ENCODE data around the gene MS4A10. TPM values are rescaled to one million over a fixed set of nuclear protein-coding genes. Genes with fewer than 3 reads are reported as not detected.
"Not testable (repeated sequence)": the region's sequence is repeated elsewhere in the genome, so short reads cannot be mapped to it uniquely, and the experiment has no call there.

The MS4A10 gene
- total RNA-seq, 2 donors from 2014 or later = not detected

- Mint-ChIP-seq H3K4me1 (no peaks in the 10 kb centered on the region), H3K36me3 (ENCODE audit: low read depth) (no peaks in the 10 kb centered on the region), H3K27me3 (peaks cover 10% of the 10 kb centered on the region), H3K4me3 (no peak overlapping the region), H3K9me3 (no peaks in the 10 kb centered on the region), H3K27ac (no peak overlapping the region)
- no peak for ATAC-seq (replicated peaks)
Observed at GRCh38 chr11:60814112-60814511, 29.0 kb downstream of the MS4A10 start.

DNA sequence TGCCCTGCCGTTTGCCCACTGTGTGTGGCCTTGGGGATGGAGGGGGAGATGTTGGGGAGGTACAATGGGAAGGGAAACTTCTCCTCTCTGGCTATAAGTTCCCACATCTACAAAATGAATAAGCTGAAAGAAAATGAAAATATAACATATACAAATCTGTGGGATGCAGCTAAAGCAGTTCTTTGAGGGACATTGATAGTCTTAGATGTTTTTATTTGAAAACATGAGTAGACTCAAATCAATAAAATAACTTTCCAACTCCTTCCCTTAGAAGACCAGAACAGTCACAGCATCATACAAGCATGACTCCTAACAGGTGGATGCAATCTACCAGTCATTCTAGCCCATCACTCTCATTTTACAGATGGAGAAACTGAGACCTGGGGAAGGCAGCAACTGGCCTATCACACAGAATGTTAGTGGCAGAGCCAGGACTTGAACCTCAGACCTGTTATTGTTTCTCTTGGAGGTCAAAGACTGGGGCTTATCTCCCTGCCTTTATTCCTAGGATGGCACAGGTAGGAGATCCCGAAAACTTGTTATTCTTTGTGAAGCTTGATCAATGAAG lies 31.5 kb downstream of the MS4A10 start:
- no peak for ATAC-seq (replicated peaks)
- no peaks in the 10 kb centered on the region for H3K9me3 Mint-ChIP-seq
- H3K27ac Mint-ChIP-seq = no peak overlapping the region
- no peaks in the 10 kb centered on the region for H3K4me1 Mint-ChIP-seq
- no peak overlapping the region for H3K4me3 Mint-ChIP-seq
- no peaks in the 10 kb centered on the region for H3K36me3 Mint-ChIP-seq (ENCODE audit: low read depth)
- peaks cover 4% of the 10 kb centered on the region for H3K27me3 Mint-ChIP-seq

GRCh38 chr11:60818057-60818456 lies 32.9 kb downstream of the MS4A10 start:
- no peak overlapping the region for H3K4me3 Mint-ChIP-seq

GRCh38 chr11:60821827-60822599 lies 36.9 kb downstream of the MS4A10 start:
- H3K4me3 Mint-ChIP-seq = no peak overlapping the region
- H3K36me3 Mint-ChIP-seq (ENCODE audit: low read depth) = no peaks in the 10 kb centered on the region
- ATAC-seq (replicated peaks) = no peak

More at GRCh38 chr11:60818057-60818456, 32.9 kb downstream of the MS4A10 start:
- no peaks in the 10 kb centered on the region for H3K9me3 Mint-ChIP-seq
- H3K27ac Mint-ChIP-seq = no peak overlapping the region
- no peaks in the 10 kb centered on the region for H3K27me3 Mint-ChIP-seq
- H3K36me3 Mint-ChIP-seq (ENCODE audit: low read depth) = no peaks in the 10 kb centered on the region
- ATAC-seq (replicated peaks) = no peak
- H3K4me1 Mint-ChIP-seq = no peaks in the 10 kb centered on the region

GRCh38 chr11:60823745-60824306 lies 38.7 kb downstream of the MS4A10 start:
- not testable (repeated sequence) for H3K27ac Mint-ChIP-seq; H3K36me3 Mint-ChIP-seq (ENCODE audit: low read depth); H3K27me3 Mint-ChIP-seq; H3K4me1 Mint-ChIP-seq; H3K9me3 Mint-ChIP-seq; H3K4me3 Mint-ChIP-seq; ATAC-seq (replicated peaks)

More at GRCh38 chr11:60821827-60822599, 36.9 kb downstream of the MS4A10 start:
- Mint-ChIP-seq H3K27ac (no peak overlapping the region), H3K4me1 (no peaks in the 10 kb centered on the region), H3K27me3 (no peaks in the 10 kb centered on the region), H3K9me3 (no peaks in the 10 kb centered on the region)

DNA sequence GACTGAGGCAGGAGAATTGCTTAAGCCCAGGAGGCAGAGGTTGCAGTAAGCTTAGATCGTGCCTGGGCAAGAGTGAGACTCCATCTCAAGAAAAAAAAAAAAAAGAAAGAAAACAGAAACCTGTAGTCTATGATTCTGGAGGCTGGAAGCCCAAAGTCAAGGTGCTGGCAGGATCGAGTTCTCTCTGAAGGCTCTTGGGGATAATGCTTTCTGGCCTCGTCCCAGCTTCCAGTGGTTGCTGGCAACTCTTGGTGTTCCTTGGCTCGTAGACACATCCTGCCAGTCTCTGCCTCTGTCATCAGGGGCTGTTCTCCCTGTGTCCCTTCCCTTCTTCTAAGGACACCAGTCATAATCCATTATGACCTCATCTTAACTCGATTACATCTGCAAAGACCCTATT lies 40.0 kb downstream of the MS4A10 start:
- ATAC-seq (replicated peaks) = no peak
- Mint-ChIP-seq H3K4me1 (no peaks in the 10 kb centered on the region), H3K9me3 (no peaks in the 10 kb centered on the region), H3K4me3 (no peak overlapping the region), H3K27me3 (peaks cover 4% of the 10 kb centered on the region), H3K27ac (no peak overlapping the region), H3K36me3 (ENCODE audit: low read depth) (no peaks in the 10 kb centered on the region)

DNA sequence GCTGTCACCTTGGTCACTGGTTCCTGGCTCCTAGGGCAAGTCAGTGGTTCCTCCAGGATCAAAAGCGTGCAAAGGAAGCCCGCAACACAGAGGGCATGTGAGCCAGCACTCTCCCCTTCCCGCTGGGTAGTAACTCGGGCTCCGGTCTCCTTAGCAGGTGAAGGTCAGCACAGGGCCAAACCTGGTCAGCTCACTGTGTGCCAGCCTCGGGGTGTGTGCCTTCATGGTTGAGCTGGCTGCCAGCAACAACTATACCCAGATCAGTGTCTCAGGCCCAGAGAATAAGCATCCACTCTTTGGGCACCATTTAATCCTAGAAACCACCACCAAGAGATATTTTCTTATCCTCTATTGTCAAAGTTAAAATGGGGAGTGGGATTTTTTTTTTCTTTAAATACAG lies 40.7 kb downstream of the MS4A10 start:
- no peaks in the 10 kb centered on the region for H3K4me1 Mint-ChIP-seq
- no peaks in the 10 kb centered on the region for H3K9me3 Mint-ChIP-seq
- no peak overlapping the region for H3K27ac Mint-ChIP-seq
- no peaks in the 10 kb centered on the region for H3K36me3 Mint-ChIP-seq (ENCODE audit: low read depth)
- peaks cover 4% of the 10 kb centered on the region for H3K27me3 Mint-ChIP-seq
- H3K4me3 Mint-ChIP-seq = no peak overlapping the region
- no peak for ATAC-seq (replicated peaks)

GRCh38 chr11:60830478-60831142 lies 45.5 kb downstream of the MS4A10 start:
- H3K4me1 Mint-ChIP-seq = no peaks in the 10 kb centered on the region
- H3K36me3 Mint-ChIP-seq (ENCODE audit: low read depth) = no peaks in the 10 kb centered on the region
- ATAC-seq (replicated peaks) = peak; percentile 10
- no peaks in the 10 kb centered on the region for H3K9me3 Mint-ChIP-seq
- H3K4me3 Mint-ChIP-seq = no peak overlapping the region
- H3K27me3 Mint-ChIP-seq = peaks cover 12% of the 10 kb centered on the region
- H3K27ac Mint-ChIP-seq = no peak overlapping the region

GRCh38 chr11:60831143-60831500 lies 46.0 kb downstream of the MS4A10 start:
- Mint-ChIP-seq H3K4me3 (no peak overlapping the region), H3K36me3 (ENCODE audit: low read depth) (no peaks in the 10 kb centered on the region), H3K4me1 (no peaks in the 10 kb centered on the region), H3K27ac (no peak overlapping the region), H3K9me3 (no peaks in the 10 kb centered on the region), H3K27me3 (peaks cover 12% of the 10 kb centered on the region)
- ATAC-seq (replicated peaks) = peak; percentile 91

DNA sequence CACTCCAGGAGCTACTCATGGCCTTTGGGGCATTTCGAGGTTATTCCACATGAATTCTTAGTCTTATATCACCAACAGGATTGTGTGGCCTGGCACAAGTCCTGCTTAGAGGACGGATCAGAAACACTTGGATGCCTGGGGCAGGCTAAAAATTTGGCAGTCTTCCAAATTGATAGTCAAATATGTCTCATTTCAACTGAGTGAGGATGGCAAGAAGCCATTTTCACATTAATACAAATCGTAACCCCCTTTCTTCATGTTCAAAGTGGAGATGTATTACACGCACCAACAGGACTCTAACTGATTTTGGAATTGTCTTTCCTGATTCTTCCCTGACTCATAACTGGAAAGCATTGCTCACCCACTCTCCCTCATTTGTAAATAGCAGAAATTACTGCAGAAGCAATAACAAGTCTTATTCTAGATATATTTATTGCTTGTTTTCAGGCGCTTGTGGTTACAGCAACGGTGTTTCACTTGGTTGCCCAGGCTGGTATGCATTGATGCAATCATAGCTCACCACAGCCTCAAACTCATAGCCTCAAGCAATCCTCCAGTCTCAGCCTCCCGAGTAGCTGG lies 46.5 kb downstream of the MS4A10 start:
- peak; percentile 18 for ATAC-seq (replicated peaks)
- no peaks in the 10 kb centered on the region for H3K9me3 Mint-ChIP-seq
- H3K4me1 Mint-ChIP-seq = no peaks in the 10 kb centered on the region
- no peak overlapping the region for H3K27ac Mint-ChIP-seq
- H3K36me3 Mint-ChIP-seq (ENCODE audit: low read depth) = no peaks in the 10 kb centered on the region
- H3K4me3 Mint-ChIP-seq = no peak overlapping the region
- peaks cover 12% of the 10 kb centered on the region for H3K27me3 Mint-ChIP-seq

- Mint-ChIP-seq H3K27me3 (peaks cover 8% of the 10 kb centered on the region), H3K36me3 (ENCODE audit: low read depth) (no peaks in the 10 kb centered on the region), H3K4me3 (no peak overlapping the region), H3K27ac (no peak overlapping the region), H3K9me3 (no peaks in the 10 kb centered on the region), H3K4me1 (no peaks in the 10 kb centered on the region)
- no peak for ATAC-seq (replicated peaks)
Observed at GRCh38 chr11:60834742-60835533, 49.8 kb downstream of the MS4A10 start.

DNA sequence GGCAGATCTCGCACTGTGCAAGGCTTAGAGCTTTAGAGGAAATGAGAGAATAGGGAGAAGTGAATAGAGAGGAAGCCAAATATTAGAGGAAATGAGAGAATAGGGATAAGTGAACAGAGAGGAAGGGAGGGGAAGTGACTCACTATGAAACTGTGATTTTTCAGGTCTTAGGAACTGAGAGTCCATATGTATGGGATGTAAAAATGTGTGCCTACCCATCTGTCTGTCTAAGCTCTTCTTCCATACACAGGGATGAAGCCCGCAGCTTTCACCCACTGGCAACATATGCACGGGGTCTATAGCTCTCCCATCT lies 50.4 kb downstream of the MS4A10 start:
- no peak for ATAC-seq (replicated peaks)
- peaks cover 8% of the 10 kb centered on the region for H3K27me3 Mint-ChIP-seq
- H3K4me3 Mint-ChIP-seq = no peak overlapping the region
- no peaks in the 10 kb centered on the region for H3K4me1 Mint-ChIP-seq
- H3K27ac Mint-ChIP-seq = no peak overlapping the region
- no peaks in the 10 kb centered on the region for H3K36me3 Mint-ChIP-seq (ENCODE audit: low read depth)
- no peaks in the 10 kb centered on the region for H3K9me3 Mint-ChIP-seq

DNA sequence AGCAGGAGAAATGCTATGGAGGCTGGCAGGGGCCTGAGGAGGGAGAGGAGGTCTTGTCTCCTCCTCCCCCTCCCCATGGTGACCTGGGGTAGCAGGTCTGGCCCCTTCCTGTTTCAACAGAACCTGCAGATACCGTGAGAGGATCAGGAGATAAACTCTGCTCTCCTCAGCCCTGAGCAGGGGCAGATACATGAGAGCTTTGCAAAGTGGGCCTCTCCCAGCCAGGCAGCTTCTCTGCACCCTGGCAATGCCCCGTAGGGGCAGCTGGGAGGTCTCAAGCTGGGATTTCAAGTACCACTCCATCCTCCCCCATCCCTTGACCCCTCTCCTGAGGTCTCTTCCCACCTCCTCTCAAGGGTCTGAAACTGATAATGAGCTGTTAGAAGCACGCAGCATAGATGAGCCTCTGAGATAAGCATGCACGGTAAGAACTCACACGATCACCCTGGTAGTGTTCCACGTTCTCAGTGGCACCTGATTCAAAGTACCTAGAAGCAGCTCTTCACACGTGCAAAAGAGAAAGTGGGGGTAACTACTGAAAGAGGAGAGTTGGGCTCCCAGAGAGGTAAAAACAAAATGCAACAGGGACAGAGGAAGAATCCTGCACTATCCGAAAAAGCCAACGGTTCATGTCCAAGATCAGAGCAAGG lies 51.9 kb downstream of the MS4A10 start:
- Mint-ChIP-seq H3K9me3 (peaks cover 4% of the 10 kb centered on the region), H3K4me1 (peaks cover 11% of the 10 kb centered on the region), H3K4me3 (no peak overlapping the region), H3K36me3 (ENCODE audit: low read depth) (peaks cover 5% of the 10 kb centered on the region), H3K27me3 (peaks cover 8% of the 10 kb centered on the region), H3K27ac (no peak overlapping the region)
- ATAC-seq (replicated peaks) = no peak

DNA sequence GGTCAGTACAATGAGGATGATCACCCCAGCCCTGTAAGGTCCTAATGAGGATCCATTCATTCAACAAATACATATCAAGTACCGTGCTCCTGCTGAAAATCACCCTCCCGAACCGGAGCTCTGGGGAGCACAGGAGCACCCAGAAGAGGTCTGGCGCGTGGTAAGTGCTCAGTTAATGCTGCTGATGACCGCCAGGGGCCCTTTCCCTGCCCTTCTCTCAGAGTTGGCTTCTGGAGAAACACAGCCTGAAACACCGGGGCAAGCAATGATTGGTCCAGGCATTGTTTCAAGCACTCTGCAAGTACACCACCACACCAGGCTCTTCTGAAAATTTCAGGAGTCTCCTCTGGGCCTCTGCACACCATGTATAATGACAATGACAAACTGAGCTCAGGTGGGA lies 53.0 kb downstream of the MS4A10 start:
- H3K4me1 Mint-ChIP-seq = peaks cover 11% of the 10 kb centered on the region
- no peak overlapping the region for H3K4me3 Mint-ChIP-seq
- H3K27ac Mint-ChIP-seq = no peak overlapping the region

More for the DNA sequence above, 53.0 kb downstream of the MS4A10 start:
- no peak for ATAC-seq (replicated peaks)
- H3K9me3 Mint-ChIP-seq = peaks cover 4% of the 10 kb centered on the region
- H3K36me3 Mint-ChIP-seq (ENCODE audit: low read depth) = peaks cover 17% of the 10 kb centered on the region
- peaks cover 1% of the 10 kb centered on the region for H3K27me3 Mint-ChIP-seq
